ENCODE results near the gene NUDT15.
A peak's percentile ranks its signal among the peaks of the same experiment; 100 is the strongest.

The NUDT15 gene

GRCh38 chr13:48066310-48066989 lies 28.9 kb downstream of the NUDT15 start:
- peaks cover 4% of the 10 kb centered on the region for H3K4me1 Mint-ChIP-seq (ENCODE audit: low read depth)
- peaks cover 88% of the 10 kb centered on the region for H3K36me3 Mint-ChIP-seq (ENCODE audit: low read depth)
- H3K27me3 Mint-ChIP-seq, result no peaks in the 10 kb centered on the region
- no peak overlapping the region for H3K4me3 Mint-ChIP-seq
- peak overlapping the region; percentile 72 for H3K27ac Mint-ChIP-seq
- DNase-seq, result no peak
- H3K9me3 Mint-ChIP-seq, result peaks cover 15% of the 10 kb centered on the region

- Mint-ChIP-seq H3K4me1 (ENCODE audit: low read depth) (peaks cover 4% of the 10 kb centered on the region), H3K27me3 (no peaks in the 10 kb centered on the region), H3K27ac (no peak overlapping the region), H3K36me3 (ENCODE audit: low read depth) (peaks cover 98% of the 10 kb centered on the region), H3K9me3 (peaks cover 15% of the 10 kb centered on the region), H3K4me3 (no peak overlapping the region)
- DNase-seq, result no peak
Observed at GRCh38 chr13:48068036-48068435, 30.5 kb downstream of the NUDT15 start.

GRCh38 chr13:48068952-48069351 lies 31.4 kb downstream of the NUDT15 start:
- peaks cover 15% of the 10 kb centered on the region for H3K9me3 Mint-ChIP-seq
- H3K4me1 Mint-ChIP-seq (ENCODE audit: low read depth), result peaks cover 4% of the 10 kb centered on the region
- peaks cover 99% of the 10 kb centered on the region for H3K36me3 Mint-ChIP-seq (ENCODE audit: low read depth)
- H3K27me3 Mint-ChIP-seq, result no peaks in the 10 kb centered on the region
- DNase-seq, result no peak
- H3K4me3 Mint-ChIP-seq, result no peak overlapping the region
- no peak overlapping the region for H3K27ac Mint-ChIP-seq

DNA sequence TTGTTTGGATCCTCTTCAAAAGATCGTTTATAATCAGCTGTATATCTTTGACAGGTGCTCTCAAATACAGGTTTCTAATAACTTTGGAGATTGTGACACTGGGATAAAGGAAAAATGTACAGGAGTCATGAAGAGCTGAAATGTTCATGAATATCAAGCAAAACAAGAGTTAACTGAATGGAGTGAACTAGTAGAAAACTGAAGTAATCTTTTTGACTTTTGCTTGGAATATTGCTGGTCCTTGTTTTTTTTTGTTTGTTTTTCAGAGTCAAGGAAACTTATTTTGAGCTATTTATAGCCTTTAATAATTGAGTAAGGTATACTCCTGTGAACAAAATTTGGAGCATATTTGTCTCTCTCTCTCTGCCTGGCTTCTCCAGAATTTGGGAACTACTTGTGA lies 32.0 kb downstream of the NUDT15 start:
- H3K36me3 Mint-ChIP-seq (ENCODE audit: low read depth), result peaks cover 100% of the 10 kb centered on the region
- peaks cover 4% of the 10 kb centered on the region for H3K4me1 Mint-ChIP-seq (ENCODE audit: low read depth)
- no peak overlapping the region for H3K4me3 Mint-ChIP-seq
- no peak for DNase-seq
- H3K27me3 Mint-ChIP-seq, result no peaks in the 10 kb centered on the region
- peaks cover 15% of the 10 kb centered on the region for H3K9me3 Mint-ChIP-seq
- no peak overlapping the region for H3K27ac Mint-ChIP-seq

DNA sequence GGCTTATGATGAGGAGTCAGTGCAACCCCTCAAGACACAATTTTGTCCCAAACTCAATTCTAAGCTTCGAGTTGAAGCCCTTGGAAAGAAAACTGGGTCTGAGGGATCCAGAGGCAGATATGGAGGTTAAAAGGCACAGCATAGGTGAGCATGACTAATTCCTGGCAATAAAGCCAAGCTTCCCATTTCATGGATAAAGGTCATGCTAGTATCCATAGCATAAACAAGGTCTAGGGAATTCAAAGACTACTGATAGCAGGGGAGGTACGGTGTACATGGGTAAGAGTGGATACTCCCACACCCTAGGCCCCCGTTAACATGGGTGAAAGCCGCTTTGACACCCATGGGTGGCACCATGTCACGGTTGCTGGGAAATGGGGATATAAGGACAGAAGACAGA lies 33.4 kb downstream of the NUDT15 start:
- DNase-seq, result no peak
- Mint-ChIP-seq H3K9me3 (peaks cover 15% of the 10 kb centered on the region), H3K36me3 (ENCODE audit: low read depth) (peaks cover 100% of the 10 kb centered on the region), H3K27ac (no peak overlapping the region), H3K4me3 (no peak overlapping the region), H3K4me1 (ENCODE audit: low read depth) (peaks cover 4% of the 10 kb centered on the region), H3K27me3 (no peaks in the 10 kb centered on the region)

GRCh38 chr13:48072304-48072703 lies 34.8 kb downstream of the NUDT15 start:
- Mint-ChIP-seq H3K36me3 (ENCODE audit: low read depth) (peaks cover 100% of the 10 kb centered on the region), H3K4me1 (ENCODE audit: low read depth) (peaks cover 2% of the 10 kb centered on the region), H3K9me3 (peaks cover 15% of the 10 kb centered on the region), H3K27ac (peak overlapping the region; percentile 11), H3K4me3 (no peak overlapping the region), H3K27me3 (no peaks in the 10 kb centered on the region)
- no peak for DNase-seq

- DNase-seq, result no peak
- no peaks in the 10 kb centered on the region for H3K4me1 Mint-ChIP-seq (ENCODE audit: low read depth)
- no peak overlapping the region for H3K4me3 Mint-ChIP-seq
- H3K27me3 Mint-ChIP-seq, result no peaks in the 10 kb centered on the region
- peaks cover 15% of the 10 kb centered on the region for H3K9me3 Mint-ChIP-seq
- H3K27ac Mint-ChIP-seq, result no peak overlapping the region
- H3K36me3 Mint-ChIP-seq (ENCODE audit: low read depth), result peaks cover 99% of the 10 kb centered on the region
Observed at GRCh38 chr13:48072787-48073186, 35.3 kb downstream of the NUDT15 start.

- Mint-ChIP-seq H3K4me3 (no peak overlapping the region), H3K27me3 (no peaks in the 10 kb centered on the region), H3K36me3 (ENCODE audit: low read depth) (peaks cover 98% of the 10 kb centered on the region), H3K4me1 (ENCODE audit: low read depth) (peaks cover 7% of the 10 kb centered on the region), H3K27ac (no peak overlapping the region), H3K9me3 (peaks cover 15% of the 10 kb centered on the region)
- no peak for DNase-seq
Observed at GRCh38 chr13:48074006-48074405, 36.5 kb downstream of the NUDT15 start.

DNA sequence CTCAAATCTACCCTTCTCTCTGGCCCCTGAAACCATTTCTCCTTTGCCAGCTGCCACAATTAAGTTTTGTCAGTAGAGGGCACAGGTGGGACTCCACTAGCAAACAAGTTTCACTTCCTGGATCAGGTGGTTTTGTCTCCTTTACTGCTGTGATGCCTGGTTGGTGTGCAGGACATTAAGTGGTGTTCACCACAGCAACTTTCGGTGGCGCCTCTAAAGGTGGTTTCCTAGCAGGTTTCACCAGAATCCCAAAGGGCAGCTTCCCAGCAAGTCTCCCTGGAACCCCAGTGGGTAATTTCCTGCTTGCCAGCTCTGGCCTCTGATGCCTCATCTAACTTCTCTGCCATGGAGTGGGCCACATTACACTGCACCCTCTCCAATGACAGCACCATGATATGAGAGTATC lies 40.7 kb downstream of the NUDT15 start:
- Mint-ChIP-seq H3K27me3 (no peaks in the 10 kb centered on the region), H3K9me3 (no peaks in the 10 kb centered on the region), H3K27ac (peak overlapping the region; percentile 50), H3K36me3 (ENCODE audit: low read depth) (peaks cover 96% of the 10 kb centered on the region), H3K4me3 (no peak overlapping the region), H3K4me1 (ENCODE audit: low read depth) (peaks cover 7% of the 10 kb centered on the region)
- DNase-seq, result no peak

GRCh38 chr13:48081739-48082138 lies 44.2 kb downstream of the NUDT15 start:
- DNase-seq, result no peak
- H3K4me3 Mint-ChIP-seq, result no peak overlapping the region
- no peaks in the 10 kb centered on the region for H3K9me3 Mint-ChIP-seq
- no peaks in the 10 kb centered on the region for H3K27me3 Mint-ChIP-seq
- H3K27ac Mint-ChIP-seq, result no peak overlapping the region
- peaks cover 7% of the 10 kb centered on the region for H3K4me1 Mint-ChIP-seq (ENCODE audit: low read depth)
- peaks cover 93% of the 10 kb centered on the region for H3K36me3 Mint-ChIP-seq (ENCODE audit: low read depth)

GRCh38 chr13:48086272-48086671 lies 48.7 kb downstream of the NUDT15 start:
- H3K4me3 Mint-ChIP-seq, result no peak overlapping the region
- no peaks in the 10 kb centered on the region for H3K27me3 Mint-ChIP-seq
- H3K27ac Mint-ChIP-seq, result no peak overlapping the region
- H3K9me3 Mint-ChIP-seq, result no peaks in the 10 kb centered on the region
- DNase-seq, result no peak
- H3K4me1 Mint-ChIP-seq (ENCODE audit: low read depth), result peaks cover 18% of the 10 kb centered on the region
- peaks cover 75% of the 10 kb centered on the region for H3K36me3 Mint-ChIP-seq (ENCODE audit: low read depth)

- Mint-ChIP-seq H3K36me3 (ENCODE audit: low read depth) (peaks cover 47% of the 10 kb centered on the region), H3K9me3 (peaks cover 2% of the 10 kb centered on the region), H3K27ac (peak overlapping the region; percentile 97), H3K4me1 (ENCODE audit: low read depth) (peaks cover 48% of the 10 kb centered on the region), H3K27me3 (peaks cover 1% of the 10 kb centered on the region), H3K4me3 (peak overlapping the region; percentile 99)
- no peak for DNase-seq
Observed at GRCh38 chr13:48093588-48093987, 56.1 kb downstream of the NUDT15 start.

DNA sequence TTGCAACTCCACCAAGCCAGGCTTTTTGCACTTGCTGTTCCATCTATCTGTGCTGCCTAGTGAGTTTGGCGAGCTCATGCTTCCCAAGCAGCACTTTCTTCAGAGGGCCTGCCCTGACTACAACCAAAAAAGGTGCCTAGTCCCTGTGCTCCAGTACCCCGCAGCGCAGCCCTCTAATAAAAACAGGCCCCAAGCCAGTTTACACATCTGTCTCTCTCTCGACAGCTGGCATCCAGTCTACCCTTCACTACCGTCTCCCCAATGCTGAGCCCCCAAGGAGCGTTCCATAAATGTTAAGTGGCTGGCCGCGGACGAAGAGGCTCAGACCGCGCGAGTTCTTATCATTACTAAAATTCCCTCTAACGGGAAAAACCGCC lies 56.9 kb downstream of the NUDT15 start:
- Mint-ChIP-seq H3K4me1 (ENCODE audit: low read depth) (peaks cover 41% of the 10 kb centered on the region), H3K36me3 (ENCODE audit: low read depth) (peaks cover 40% of the 10 kb centered on the region), H3K4me3 (peak overlapping the region; percentile 99), H3K9me3 (peaks cover 2% of the 10 kb centered on the region), H3K27me3 (peaks cover 2% of the 10 kb centered on the region), H3K27ac (peak overlapping the region; percentile 97)
- DNase-seq, result no peak

GRCh38 chr13:48094781-48095502 lies 57.4 kb downstream of the NUDT15 start, which contains the start of gene MED4:
Gene MED4 (minus strand): TSS chr13:48095104. CDS start chr13:48095078, 26 bp downstream.
- Mint-ChIP-seq H3K27ac (peak within 1 kb of the TSS; percentile 97), H3K4me3 (peak within 1 kb of the TSS; percentile 99), H3K4me1 (ENCODE audit: low read depth) (peaks cover 36% of the 10 kb centered on the region), H3K27me3 (peaks cover 2% of the 10 kb centered on the region), H3K36me3 (ENCODE audit: low read depth) (peaks cover 35% of the 10 kb centered on the region), H3K9me3 (peaks cover 2% of the 10 kb centered on the region)
- DNase-seq, result peak; percentile 99

GRCh38 chr13:48096670-48097069 lies 59.1 kb downstream of the NUDT15 start:
- Mint-ChIP-seq H3K4me1 (ENCODE audit: low read depth) (peaks cover 28% of the 10 kb centered on the region), H3K27me3 (peaks cover 4% of the 10 kb centered on the region), H3K9me3 (peaks cover 2% of the 10 kb centered on the region), H3K36me3 (ENCODE audit: low read depth) (peaks cover 25% of the 10 kb centered on the region), H3K4me3 (no peak overlapping the region), H3K27ac (no peak overlapping the region)
- DNase-seq, result no peak

All from activated T-cell treated with anti-CD3 and anti-CD28 coated beads, Interleukin-2, amount 50 U/mL, for 24 hours (primary cell).